AG09319 (cell line): ENCODE measurements around the gene IL17B.

ENCODE experiments used
- DNase-seq: peaks from one replicate; pipeline ENCODE4 v3.0.0-alpha.2; 2010; ENCODE audit warnings: low read depth; ENCODE audit errors: extremely low read depth
- TF ChIP-seq, protein P1 (sequence below): IDR thresholded peaks from 2 replicates; pipeline ENCODE4 v1.5.1; 2011; ENCODE audit warnings: low read depth, mild to moderate bottlenecking, inconsistent platforms, low read length, moderate library complexity

Gene IL17B

DNA sequence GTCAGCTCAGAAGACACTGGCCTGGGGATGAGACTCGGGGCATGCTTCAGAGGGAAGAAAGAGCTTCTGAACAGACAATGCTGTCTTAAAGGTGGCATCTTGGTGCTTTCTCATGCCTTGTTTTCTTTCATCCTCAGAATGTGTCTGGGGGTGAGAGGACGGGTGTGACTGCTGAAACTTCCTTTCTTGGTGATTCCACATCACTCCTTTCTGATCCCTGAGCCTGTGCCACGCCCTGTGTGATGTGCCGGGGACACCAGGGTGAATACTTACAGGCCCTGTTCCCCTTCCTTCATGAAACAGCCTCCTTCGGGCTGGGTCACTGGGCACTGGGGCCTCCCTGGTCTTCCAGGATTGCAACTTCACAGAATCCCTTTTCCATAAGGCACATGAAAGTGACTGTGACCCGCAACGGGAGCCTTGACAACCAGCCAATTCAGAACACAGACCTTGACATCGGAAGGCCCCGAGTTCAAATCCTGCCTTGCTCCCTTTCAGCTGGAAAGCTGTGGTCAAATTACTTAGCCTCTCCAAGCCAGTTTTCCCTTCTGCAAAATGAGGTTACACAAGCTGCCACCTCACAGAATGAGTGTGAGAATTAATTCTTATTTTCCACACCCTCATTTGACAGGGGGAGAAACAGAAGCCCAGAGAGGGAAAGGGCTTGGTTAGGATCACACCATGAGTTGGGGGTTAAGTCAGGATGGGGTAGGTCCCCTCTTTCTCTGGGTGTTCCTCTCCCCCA is 44.1 kb upstream of the IL17B start:
- TF ChIP-seq, protein P1, sequence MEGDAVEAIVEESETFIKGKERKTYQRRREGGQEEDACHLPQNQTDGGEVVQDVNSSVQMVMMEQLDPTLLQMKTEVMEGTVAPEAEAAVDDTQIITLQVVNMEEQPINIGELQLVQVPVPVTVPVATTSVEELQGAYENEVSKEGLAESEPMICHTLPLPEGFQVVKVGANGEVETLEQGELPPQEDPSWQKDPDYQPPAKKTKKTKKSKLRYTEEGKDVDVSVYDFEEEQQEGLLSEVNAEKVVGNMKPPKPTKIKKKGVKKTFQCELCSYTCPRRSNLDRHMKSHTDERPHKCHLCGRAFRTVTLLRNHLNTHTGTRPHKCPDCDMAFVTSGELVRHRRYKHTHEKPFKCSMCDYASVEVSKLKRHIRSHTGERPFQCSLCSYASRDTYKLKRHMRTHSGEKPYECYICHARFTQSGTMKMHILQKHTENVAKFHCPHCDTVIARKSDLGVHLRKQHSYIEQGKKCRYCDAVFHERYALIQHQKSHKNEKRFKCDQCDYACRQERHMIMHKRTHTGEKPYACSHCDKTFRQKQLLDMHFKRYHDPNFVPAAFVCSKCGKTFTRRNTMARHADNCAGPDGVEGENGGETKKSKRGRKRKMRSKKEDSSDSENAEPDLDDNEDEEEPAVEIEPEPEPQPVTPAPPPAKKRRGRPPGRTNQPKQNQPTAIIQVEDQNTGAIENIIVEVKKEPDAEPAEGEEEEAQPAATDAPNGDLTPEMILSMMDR, result no peak
- DNase-seq, result no peak

DNA sequence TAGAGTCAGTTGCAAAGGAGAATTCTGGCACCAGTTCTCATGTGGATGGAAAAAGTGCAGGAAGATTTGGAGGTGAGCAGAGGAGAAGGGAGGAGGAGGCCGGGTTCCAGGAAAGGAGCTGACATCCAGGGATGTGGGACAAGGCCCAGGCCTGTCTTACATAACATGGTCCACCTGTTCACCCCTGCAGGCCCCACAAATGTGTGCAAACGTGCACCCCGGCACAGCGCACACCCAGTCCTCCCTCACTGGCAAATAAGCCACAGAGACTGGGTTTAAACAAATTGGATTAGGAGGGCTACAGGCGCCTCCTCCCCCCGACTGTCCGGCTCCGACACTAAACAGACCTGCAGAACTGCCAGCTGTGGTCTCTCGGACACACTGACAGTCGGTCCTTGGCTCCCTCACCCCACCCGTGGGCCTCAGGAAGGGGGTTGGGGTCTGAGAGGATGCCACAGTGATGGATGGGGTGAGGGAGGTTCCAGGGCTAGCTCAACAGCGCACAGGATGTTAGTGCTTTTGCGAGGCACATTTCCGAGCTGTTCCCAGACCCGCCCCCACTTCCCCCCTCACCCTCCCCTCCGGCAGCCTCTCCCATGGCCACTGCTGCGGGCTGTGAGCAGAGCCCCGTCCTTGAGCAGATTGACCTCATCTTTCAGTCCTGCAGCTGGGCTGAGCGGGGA is 43.4 kb upstream of the IL17B start:
- no peak for DNase-seq
- TF ChIP-seq, protein P1, result no peak

DNA sequence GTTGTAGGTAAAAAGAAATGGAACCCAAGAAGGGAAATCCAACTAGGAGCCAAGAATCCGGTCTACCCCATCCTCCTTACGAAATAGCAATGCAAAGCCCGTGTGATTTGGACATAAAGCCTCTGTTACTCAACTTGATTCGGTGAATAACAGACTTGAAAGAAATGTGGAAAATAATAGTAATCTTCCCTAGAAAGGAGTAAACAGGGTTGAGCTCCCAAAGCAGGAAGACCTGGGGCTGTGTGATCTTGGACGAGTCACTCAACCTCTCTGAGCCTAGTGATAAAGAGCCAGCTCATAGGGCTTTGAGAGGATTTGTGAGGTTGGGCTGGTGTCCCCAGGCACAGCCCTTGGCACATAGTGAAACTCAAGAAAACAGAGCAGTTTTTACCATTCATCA is 42.7 kb upstream of the IL17B start:
- no peak for DNase-seq
- TF ChIP-seq, protein P1, result no peak

DNA sequence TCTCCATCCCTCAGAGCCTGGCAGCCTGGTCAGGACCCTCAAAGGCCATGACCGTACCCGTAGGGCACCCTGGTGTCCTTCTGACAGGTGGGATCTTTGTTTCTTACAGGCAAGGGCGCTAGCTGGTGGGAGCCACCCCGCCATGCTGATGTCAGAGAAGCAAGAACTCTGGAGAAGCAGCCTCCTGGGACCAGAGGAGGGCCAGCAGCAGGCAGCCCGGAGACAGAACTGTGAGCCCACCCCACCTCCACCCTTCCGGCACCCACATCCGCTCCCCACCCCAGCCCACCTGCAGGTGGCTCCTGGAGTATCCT is 42.2 kb upstream of the IL17B start:
- no peak for DNase-seq
- TF ChIP-seq, protein P1, result no peak

DNA sequence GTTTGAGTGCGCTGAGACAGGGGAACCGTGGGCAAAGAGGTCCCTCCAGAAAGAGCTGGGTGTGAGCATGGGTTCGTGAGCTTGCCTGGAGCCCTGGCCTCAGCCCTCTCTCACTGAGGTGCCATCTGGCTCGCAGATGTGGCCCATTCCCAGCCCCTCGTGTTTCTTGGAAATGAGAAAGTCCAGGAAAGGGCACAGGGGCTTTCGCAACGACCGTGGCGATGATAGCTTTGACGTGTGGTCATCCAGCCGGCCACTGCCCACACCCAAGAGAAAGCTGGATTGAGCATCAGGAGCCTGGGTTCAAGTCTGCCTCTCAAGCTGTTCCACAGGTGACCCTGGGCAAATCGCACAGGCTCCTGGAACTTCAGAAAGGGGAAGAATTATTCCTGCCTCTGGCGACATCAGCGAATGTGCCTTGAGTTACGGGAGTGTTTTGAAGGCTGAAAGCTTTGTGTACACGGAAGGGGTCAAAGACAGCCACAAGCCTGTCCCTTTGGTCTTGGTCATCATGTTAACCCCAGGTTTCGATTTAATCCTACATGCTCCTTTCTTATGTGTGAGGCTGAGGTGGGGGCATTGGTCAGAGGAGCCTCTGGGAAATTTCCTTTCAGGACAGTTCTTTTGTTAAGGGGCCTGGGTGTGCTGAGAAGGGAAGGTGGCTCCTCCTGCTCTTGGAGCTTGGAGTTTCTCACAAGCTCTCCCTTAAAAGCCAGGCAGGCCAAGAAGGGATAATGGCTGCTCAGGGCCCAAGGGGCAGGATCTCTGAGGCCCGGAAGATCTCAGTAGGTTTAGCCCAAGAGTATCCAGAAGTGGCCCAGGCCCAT is 41.7 kb upstream of the IL17B start:
- TF ChIP-seq, protein P1, result no peak
- DNase-seq, result peak; percentile 84

DNA sequence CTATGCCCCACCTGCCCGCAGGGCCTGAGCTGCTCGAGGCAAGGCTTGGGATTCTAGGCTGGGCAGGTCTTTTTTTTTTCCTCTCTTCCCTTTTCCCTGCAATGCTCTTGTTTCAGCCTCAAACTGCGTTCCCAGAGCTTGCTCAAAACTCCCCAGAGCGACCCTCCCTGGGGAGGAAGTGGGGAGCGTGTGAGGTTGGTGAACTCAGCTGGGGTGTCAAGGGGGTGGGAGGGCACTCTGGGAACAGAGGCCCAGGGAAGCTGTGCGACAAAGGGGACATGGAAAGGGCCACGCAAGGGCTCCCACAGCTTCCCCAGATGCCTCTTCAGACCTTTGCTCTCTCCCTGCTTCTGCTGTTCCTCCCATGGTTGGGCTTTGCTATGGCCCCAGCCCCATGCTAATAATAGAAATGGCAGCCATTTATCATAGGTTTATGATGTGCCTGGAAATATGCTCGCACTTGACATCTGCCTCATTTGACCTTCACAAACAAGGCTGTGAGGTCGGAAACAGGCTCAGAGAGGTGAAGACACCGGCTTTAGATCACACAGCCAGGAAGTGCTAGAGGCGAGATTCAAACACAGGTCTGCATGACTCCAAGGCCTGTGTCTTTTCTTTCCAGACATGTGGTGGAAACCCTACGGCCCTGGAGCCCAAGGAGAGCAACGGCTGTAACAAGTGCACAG is 40.9 kb upstream of the IL17B start:
- TF ChIP-seq, protein P1, result no peak
- no peak for DNase-seq
